Adipocyte (in vitro differentiated cells): Measurements from ENCODE around the gene ARL8A.

ENCODE experiments used
- DNase-seq: peaks from one replicate; pipeline ENCODE4 v3.0.0-alpha.2; 2015; ENCODE audit warnings: low read depth
- H3K27me3 ChIP-seq: replicated peaks from 2 replicates; pipeline ENCODE4 v1.7.0; 2013; ENCODE audit warnings: mild to moderate bottlenecking, low read length, moderate library complexity; ENCODE audit not compliant: control insufficient read depth, insufficient read depth
- H3K36me3 ChIP-seq: 2 replicates; pipeline ENCODE4 v1.7.0; 2013; ENCODE audit warnings: low read length, mild to moderate bottlenecking, moderate library complexity; ENCODE audit not compliant: control insufficient read depth, insufficient read depth, severe bottlenecking
- H3K4me1 ChIP-seq: 2 replicates; pipeline ENCODE4 v1.7.0; 2013; ENCODE audit warnings: mild to moderate bottlenecking, low read length, moderate library complexity; ENCODE audit not compliant: control insufficient read depth, insufficient read depth
- H3K4me3 ChIP-seq: 2 replicates; pipeline ENCODE4 v1.7.0; 2013; ENCODE audit warnings: mild to moderate bottlenecking, low read length, moderate library complexity
- H3K9ac ChIP-seq: 2 replicates; pipeline ENCODE4 v1.7.0; 2013; ENCODE audit warnings: mild to moderate bottlenecking, low read length, moderate library complexity
- H3K9me3 ChIP-seq: 2 replicates; pipeline ENCODE4 v1.7.0; 2013; ENCODE audit warnings: mild to moderate bottlenecking, low read length, moderate library complexity; ENCODE audit not compliant: control insufficient read depth

ARL8A gene

GRCh38 chr1:202162047-202162417, 17.5 kb upstream of the ARL8A start:
- H3K36me3 ChIP-seq = no peaks in the 10 kb centered on the region
- H3K27me3 ChIP-seq = peaks cover 23% of the 10 kb centered on the region
- H3K9me3 ChIP-seq = no peaks in the 10 kb centered on the region
- no peak overlapping the region for H3K4me3 ChIP-seq
- H3K9ac ChIP-seq = no peak overlapping the region
- DNase-seq = no peak
- no peaks in the 10 kb centered on the region for H3K4me1 ChIP-seq

- no peaks in the 10 kb centered on the region for H3K36me3 ChIP-seq
- H3K4me3 ChIP-seq = no peak overlapping the region
- H3K27me3 ChIP-seq = peaks cover 23% of the 10 kb centered on the region
- H3K4me1 ChIP-seq = no peaks in the 10 kb centered on the region
- no peaks in the 10 kb centered on the region for H3K9me3 ChIP-seq
- no peak for DNase-seq
- H3K9ac ChIP-seq = no peak overlapping the region
Observed at GRCh38 chr1:202161151-202162046, 16.9 kb upstream of the ARL8A start.

- H3K9ac ChIP-seq = no peak within 1 kb of the TSS
- H3K4me3 ChIP-seq = no peak within 1 kb of the TSS
- H3K4me1 ChIP-seq = no peaks in the 10 kb centered on the region
- no peaks in the 10 kb centered on the region for H3K36me3 ChIP-seq
- H3K27me3 ChIP-seq = peaks cover 23% of the 10 kb centered on the region
- no peaks in the 10 kb centered on the region for H3K9me3 ChIP-seq
- no peak for DNase-seq
Observed at GRCh38 chr1:202160377-202160940, 15.9 kb upstream of the ARL8A start, which contains the start of gene PTPN7. TSS of gene PTPN7 (minus strand) at chr1:202160602. CDS start at chr1:202159402, 1,200 bp downstream.

- Histone ChIP-seq H3K9ac (no peak overlapping the region), H3K4me1 (peaks cover 5% of the 10 kb centered on the region), H3K9me3 (no peaks in the 10 kb centered on the region), H3K4me3 (no peak overlapping the region), H3K36me3 (no peaks in the 10 kb centered on the region), H3K27me3 (peaks cover 23% of the 10 kb centered on the region)
- no peak for DNase-seq
Observed at GRCh38 chr1:202159534-202160371, 15.2 kb upstream of the ARL8A start.

- no peaks in the 10 kb centered on the region for H3K9me3 ChIP-seq
- DNase-seq = no peak
- no peak overlapping the region for H3K9ac ChIP-seq
- H3K27me3 ChIP-seq = peaks cover 23% of the 10 kb centered on the region
- peaks cover 8% of the 10 kb centered on the region for H3K4me1 ChIP-seq
- H3K36me3 ChIP-seq = no peaks in the 10 kb centered on the region
- no peak overlapping the region for H3K4me3 ChIP-seq
Observed at GRCh38 chr1:202158810-202159533, 14.4 kb upstream of the ARL8A start.

GRCh38 chr1:202157945-202158344, 13.4 kb upstream of the ARL8A start:
- H3K9me3 ChIP-seq = no peaks in the 10 kb centered on the region
- no peaks in the 10 kb centered on the region for H3K36me3 ChIP-seq
- peaks cover 24% of the 10 kb centered on the region for H3K27me3 ChIP-seq
- peaks cover 8% of the 10 kb centered on the region for H3K4me1 ChIP-seq
- DNase-seq = no peak
- no peak overlapping the region for H3K4me3 ChIP-seq
- H3K9ac ChIP-seq = no peak overlapping the region

- Histone ChIP-seq H3K27me3 (peaks cover 15% of the 10 kb centered on the region), H3K36me3 (no peaks in the 10 kb centered on the region), H3K4me1 (peaks cover 8% of the 10 kb centered on the region), H3K9ac (no peak overlapping the region), H3K9me3 (no peaks in the 10 kb centered on the region), H3K4me3 (no peak overlapping the region)
- no peak for DNase-seq
Observed at GRCh38 chr1:202156590-202156989, 12.1 kb upstream of the ARL8A start.

GRCh38 chr1:202155478-202156021, 11.0 kb upstream of the ARL8A start:
- peak; percentile 34 for DNase-seq
- Histone ChIP-seq H3K36me3 (no peaks in the 10 kb centered on the region), H3K4me1 (peaks cover 8% of the 10 kb centered on the region), H3K9ac (no peak overlapping the region), H3K27me3 (peaks cover 15% of the 10 kb centered on the region), H3K9me3 (no peaks in the 10 kb centered on the region), H3K4me3 (no peak overlapping the region)

- H3K27me3 ChIP-seq = peaks cover 13% of the 10 kb centered on the region
- H3K36me3 ChIP-seq = no peaks in the 10 kb centered on the region
- no peaks in the 10 kb centered on the region for H3K9me3 ChIP-seq
- peaks cover 8% of the 10 kb centered on the region for H3K4me1 ChIP-seq
- H3K4me3 ChIP-seq = no peak overlapping the region
- peak overlapping the region; percentile 10 for H3K9ac ChIP-seq
- DNase-seq = peak; percentile 82
Observed at GRCh38 chr1:202154766-202155477, 10.4 kb upstream of the ARL8A start.

GRCh38 chr1:202154148-202154765, 9.7 kb upstream of the ARL8A start:
- DNase-seq = no peak
- H3K4me1 ChIP-seq = peaks cover 8% of the 10 kb centered on the region
- no peak overlapping the region for H3K4me3 ChIP-seq
- H3K9ac ChIP-seq = peak overlapping the region; percentile 10
- no peaks in the 10 kb centered on the region for H3K9me3 ChIP-seq
- H3K27me3 ChIP-seq = peaks cover 12% of the 10 kb centered on the region
- H3K36me3 ChIP-seq = no peaks in the 10 kb centered on the region
